ENCODE measurements around the gene MAD1L1.

MAD1L1 gene

DNA sequence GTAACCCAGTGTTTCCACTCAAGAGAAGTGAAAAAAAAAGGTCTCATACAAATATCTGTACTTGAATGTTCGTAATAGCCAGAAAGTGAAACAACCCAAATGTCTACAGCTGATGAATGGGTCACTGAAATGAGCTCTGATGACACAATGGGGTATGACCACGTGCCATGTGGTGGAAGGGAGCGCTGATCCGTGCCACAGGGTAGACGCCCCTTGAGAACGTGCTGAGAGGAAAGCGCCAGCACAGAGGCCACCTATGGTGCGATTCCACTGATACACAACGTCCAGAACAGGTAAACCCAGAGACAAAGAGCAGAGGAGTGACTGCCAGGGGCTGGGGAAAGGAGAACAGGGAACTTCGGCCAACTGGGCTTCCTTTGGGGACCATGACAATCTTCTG lies 50.3 kb downstream of the MAD1L1 start:
- TF ChIP-seq CSDC2 (CRISPR knock-in tag; IDR thresholded peaks at IDR 0.05) (no peak), ARNTL (CRISPR knock-in tag; IDR thresholded peaks at IDR 0.05; ENCODE audit: borderline replicate concordance, low read depth) (no peak), RARB (CRISPR knock-in tag; IDR thresholded peaks at IDR 0.05) (no peak), ZNF565 (CRISPR knock-in tag; conservative IDR thresholded peaks at IDR 0.05; ENCODE audit: low read depth) (no peak), SNAI2 (CRISPR knock-in tag; IDR thresholded peaks at IDR 0.05) (no peak)
- TF ChIP-seq, protein P1, sequence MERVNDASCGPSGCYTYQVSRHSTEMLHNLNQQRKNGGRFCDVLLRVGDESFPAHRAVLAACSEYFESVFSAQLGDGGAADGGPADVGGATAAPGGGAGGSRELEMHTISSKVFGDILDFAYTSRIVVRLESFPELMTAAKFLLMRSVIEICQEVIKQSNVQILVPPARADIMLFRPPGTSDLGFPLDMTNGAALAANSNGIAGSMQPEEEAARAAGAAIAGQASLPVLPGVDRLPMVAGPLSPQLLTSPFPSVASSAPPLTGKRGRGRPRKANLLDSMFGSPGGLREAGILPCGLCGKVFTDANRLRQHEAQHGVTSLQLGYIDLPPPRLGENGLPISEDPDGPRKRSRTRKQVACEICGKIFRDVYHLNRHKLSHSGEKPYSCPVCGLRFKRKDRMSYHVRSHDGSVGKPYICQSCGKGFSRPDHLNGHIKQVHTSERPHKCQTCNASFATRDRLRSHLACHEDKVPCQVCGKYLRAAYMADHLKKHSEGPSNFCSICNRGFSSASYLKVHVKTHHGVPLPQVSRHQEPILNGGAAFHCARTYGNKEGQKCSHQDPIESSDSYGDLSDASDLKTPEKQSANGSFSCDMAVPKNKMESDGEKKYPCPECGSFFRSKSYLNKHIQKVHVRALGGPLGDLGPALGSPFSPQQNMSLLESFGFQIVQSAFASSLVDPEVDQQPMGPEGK (CRISPR knock-in tag; IDR thresholded peaks at IDR 0.05; ENCODE audit: borderline replicate concordance), result no peak
- no peak for ATAC-seq

DNA sequence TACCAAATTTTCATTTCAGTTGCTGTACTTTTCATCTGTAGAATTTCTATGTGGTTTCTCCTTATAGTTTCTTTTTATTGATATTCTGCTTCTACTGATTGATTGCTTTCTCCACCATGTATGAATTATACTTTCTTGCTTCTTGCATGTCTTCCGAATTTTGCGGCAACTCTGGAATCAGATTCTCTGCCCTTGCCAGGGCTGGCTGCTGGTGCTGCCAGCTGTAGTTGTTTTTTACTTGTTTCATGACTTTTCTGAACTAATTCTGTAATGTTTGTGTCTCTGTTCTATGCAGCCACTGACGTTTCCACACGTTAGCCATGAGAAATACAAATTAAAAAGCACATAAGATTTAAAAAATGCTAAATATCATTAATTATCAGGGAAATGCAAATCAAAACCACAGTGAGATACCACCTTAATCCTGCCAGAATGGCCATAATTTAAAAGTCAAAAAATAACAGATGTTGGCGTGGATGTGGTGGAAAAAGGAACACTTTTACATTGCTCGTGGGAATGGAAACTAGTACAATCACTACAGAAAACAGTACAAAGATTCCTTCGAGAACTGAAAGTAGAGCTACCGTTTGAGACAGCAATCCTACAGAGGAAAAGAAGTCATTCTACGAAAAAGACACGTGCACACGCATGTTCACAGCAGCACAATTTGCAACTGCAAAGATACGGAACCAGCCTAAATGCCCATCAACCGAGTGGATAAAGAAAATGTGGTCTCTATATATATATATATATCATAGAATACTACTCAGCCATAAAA lies 51.5 kb downstream of the MAD1L1 start:
- ATAC-seq, result no peak

DNA sequence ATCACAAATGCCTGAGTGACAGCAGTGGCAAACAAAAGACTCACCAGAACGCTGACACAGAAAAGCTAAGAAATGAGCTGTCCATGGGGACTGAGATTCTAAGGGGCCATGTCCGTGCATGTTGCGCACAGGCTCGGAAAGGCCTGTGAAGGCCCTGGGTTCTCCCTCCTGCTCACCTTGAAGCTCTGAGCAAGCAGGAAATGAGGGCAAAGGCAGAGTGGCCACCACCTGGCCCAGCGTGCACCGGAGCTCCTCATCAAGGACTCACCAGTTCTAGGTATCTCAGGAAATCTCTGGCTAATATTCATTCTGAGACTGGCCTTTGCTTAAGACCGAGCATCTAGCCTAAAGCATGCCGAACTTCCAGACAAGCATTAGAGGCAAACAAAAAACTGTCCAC lies 52.7 kb downstream of the MAD1L1 start:
- ATAC-seq, result no peak
- TF ChIP-seq, protein P2, sequence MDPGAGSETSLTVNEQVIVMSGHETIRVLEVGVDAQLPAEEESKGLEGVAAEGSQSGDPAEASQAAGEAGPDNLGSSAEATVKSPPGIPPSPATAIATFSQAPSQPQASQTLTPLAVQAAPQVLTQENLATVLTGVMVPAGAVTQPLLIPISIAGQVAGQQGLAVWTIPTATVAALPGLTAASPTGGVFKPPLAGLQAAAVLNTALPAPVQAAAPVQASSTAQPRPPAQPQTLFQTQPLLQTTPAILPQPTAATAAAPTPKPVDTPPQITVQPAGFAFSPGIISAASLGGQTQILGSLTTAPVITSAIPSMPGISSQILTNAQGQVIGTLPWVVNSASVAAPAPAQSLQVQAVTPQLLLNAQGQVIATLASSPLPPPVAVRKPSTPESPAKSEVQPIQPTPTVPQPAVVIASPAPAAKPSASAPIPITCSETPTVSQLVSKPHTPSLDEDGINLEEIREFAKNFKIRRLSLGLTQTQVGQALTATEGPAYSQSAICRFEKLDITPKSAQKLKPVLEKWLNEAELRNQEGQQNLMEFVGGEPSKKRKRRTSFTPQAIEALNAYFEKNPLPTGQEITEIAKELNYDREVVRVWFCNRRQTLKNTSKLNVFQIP (CRISPR knock-in tag; IDR thresholded peaks at IDR 0.05; ENCODE audit: borderline replicate concordance, low read depth), result no peak
- TF ChIP-seq GLIS3 (CRISPR knock-in tag; IDR thresholded peaks at IDR 0.05), result no peak
- TF ChIP-seq TOX (CRISPR knock-in tag; IDR thresholded peaks at IDR 0.05; ENCODE audit: borderline replicate concordance), result no peak
- no peak for TF ChIP-seq CSDC2 (CRISPR knock-in tag; IDR thresholded peaks at IDR 0.05)
- no peak for TF ChIP-seq ZNF8 (CRISPR knock-in tag; IDR thresholded peaks at IDR 0.05)
- TF ChIP-seq ZFP30 (CRISPR knock-in tag; IDR thresholded peaks at IDR 0.05), result no peak
- no peak for TF ChIP-seq SNAI2 (CRISPR knock-in tag; IDR thresholded peaks at IDR 0.05)
- TF ChIP-seq, protein P3, sequence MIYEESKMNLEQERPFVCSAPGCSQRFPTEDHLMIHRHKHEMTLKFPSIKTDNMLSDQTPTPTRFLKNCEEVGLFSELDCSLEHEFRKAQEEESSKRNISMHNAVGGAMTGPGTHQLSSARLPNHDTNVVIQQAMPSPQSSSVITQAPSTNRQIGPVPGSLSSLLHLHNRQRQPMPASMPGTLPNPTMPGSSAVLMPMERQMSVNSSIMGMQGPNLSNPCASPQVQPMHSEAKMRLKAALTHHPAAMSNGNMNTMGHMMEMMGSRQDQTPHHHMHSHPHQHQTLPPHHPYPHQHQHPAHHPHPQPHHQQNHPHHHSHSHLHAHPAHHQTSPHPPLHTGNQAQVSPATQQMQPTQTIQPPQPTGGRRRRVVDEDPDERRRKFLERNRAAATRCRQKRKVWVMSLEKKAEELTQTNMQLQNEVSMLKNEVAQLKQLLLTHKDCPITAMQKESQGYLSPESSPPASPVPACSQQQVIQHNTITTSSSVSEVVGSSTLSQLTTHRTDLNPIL (CRISPR knock-in tag; IDR thresholded peaks at IDR 0.05; ENCODE audit: low read depth), result no peak
- no peak for TF ChIP-seq RARB (CRISPR knock-in tag; IDR thresholded peaks at IDR 0.05)
- TF ChIP-seq, protein P4, sequence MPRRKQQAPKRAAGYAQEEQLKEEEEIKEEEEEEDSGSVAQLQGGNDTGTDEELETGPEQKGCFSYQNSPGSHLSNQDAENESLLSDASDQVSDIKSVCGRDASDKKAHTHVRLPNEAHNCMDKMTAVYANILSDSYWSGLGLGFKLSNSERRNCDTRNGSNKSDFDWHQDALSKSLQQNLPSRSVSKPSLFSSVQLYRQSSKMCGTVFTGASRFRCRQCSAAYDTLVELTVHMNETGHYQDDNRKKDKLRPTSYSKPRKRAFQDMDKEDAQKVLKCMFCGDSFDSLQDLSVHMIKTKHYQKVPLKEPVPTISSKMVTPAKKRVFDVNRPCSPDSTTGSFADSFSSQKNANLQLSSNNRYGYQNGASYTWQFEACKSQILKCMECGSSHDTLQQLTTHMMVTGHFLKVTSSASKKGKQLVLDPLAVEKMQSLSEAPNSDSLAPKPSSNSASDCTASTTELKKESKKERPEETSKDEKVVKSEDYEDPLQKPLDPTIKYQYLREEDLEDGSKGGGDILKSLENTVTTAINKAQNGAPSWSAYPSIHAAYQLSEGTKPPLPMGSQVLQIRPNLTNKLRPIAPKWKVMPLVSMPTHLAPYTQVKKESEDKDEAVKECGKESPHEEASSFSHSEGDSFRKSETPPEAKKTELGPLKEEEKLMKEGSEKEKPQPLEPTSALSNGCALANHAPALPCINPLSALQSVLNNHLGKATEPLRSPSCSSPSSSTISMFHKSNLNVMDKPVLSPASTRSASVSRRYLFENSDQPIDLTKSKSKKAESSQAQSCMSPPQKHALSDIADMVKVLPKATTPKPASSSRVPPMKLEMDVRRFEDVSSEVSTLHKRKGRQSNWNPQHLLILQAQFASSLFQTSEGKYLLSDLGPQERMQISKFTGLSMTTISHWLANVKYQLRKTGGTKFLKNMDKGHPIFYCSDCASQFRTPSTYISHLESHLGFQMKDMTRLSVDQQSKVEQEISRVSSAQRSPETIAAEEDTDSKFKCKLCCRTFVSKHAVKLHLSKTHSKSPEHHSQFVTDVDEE (CRISPR knock-in tag; IDR thresholded peaks at IDR 0.05), result no peak

More for the DNA sequence above, 51.5 kb downstream of the MAD1L1 start:
- TF ChIP-seq, protein P2 (CRISPR knock-in tag; IDR thresholded peaks at IDR 0.05; ENCODE audit: borderline replicate concordance, low read depth), result no peak
- TF ChIP-seq ZC3H10 (CRISPR knock-in tag; IDR thresholded peaks at IDR 0.05) (no peak), ZNF8 (CRISPR knock-in tag; IDR thresholded peaks at IDR 0.05) (no peak), ZNF70 (CRISPR knock-in tag; IDR thresholded peaks at IDR 0.05) (no peak), ISL1 (CRISPR knock-in tag; IDR thresholded peaks at IDR 0.05) (no peak), CSDC2 (CRISPR knock-in tag; IDR thresholded peaks at IDR 0.05) (no peak), TCF4 (CRISPR knock-in tag; IDR thresholded peaks at IDR 0.05; ENCODE audit: borderline replicate concordance) (no peak), ARNTL (CRISPR knock-in tag; IDR thresholded peaks at IDR 0.05; ENCODE audit: borderline replicate concordance, low read depth) (no peak), ZFP30 (CRISPR knock-in tag; IDR thresholded peaks at IDR 0.05) (no peak)
- TF ChIP-seq, protein P3 (CRISPR knock-in tag; IDR thresholded peaks at IDR 0.05; ENCODE audit: low read depth), result no peak
- TF ChIP-seq, protein P5, sequence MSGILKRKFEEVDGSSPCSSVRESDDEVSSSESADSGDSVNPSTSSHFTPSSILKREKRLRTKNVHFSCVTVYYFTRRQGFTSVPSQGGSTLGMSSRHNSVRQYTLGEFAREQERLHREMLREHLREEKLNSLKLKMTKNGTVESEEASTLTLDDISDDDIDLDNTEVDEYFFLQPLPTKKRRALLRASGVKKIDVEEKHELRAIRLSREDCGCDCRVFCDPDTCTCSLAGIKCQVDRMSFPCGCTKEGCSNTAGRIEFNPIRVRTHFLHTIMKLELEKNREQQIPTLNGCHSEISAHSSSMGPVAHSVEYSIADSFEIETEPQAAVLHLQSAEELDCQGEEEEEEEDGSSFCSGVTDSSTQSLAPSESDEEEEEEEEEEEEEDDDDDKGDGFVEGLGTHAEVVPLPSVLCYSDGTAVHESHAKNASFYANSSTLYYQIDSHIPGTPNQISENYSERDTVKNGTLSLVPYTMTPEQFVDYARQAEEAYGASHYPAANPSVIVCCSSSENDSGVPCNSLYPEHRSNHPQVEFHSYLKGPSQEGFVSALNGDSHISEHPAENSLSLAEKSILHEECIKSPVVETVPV (CRISPR knock-in tag; IDR thresholded peaks at IDR 0.05), result no peak
- TF ChIP-seq, protein P1 (CRISPR knock-in tag; IDR thresholded peaks at IDR 0.05; ENCODE audit: borderline replicate concordance), result no peak

Measured in SK-N-SH treated with all-trans-retinoic acid at 6 μM for 48 hours (cell line).